H9 (cell line): ENCODE data around the gene KANK4. TPM values are rescaled to one million over a fixed set of nuclear protein-coding genes. Genes with fewer than 3 reads are reported as not detected.

Experiments used
- DNase-seq: peaks from one replicate; pipeline ENCODE4 v3.0.0-alpha.2; 2017
- H2AFZ ChIP-seq: one replicate; pipeline ENCODE4 v1.6.1; 2013; ENCODE audit warnings: mild to moderate bottlenecking, low read length, control low read depth, moderate library complexity
- H2AK5ac ChIP-seq: 2 replicates; pipeline ENCODE4 v1.6.1; 2013; ENCODE audit warnings: low read length, control low read depth, mixed read lengths; ENCODE audit not compliant: insufficient read length
- H2BK120ac ChIP-seq: one replicate; pipeline ENCODE4 v1.6.1; 2013; ENCODE audit warnings: low read depth, mild to moderate bottlenecking, low read length, control low read depth, inconsistent platforms; ENCODE audit not compliant: poor library complexity, severe bottlenecking
- H2BK12ac ChIP-seq: 2 replicates; pipeline ENCODE4 v1.6.1; 2013; ENCODE audit warnings: low read length, control low read depth, mixed read lengths, low read depth; ENCODE audit not compliant: insufficient read length
- H2BK15ac ChIP-seq: 2 replicates; pipeline ENCODE4 v1.6.1; 2013; ENCODE audit warnings: low read depth, low read length, control low read depth
- H2BK20ac ChIP-seq: one replicate; pipeline ENCODE4 v1.6.1; 2013; ENCODE audit warnings: low read depth, mild to moderate bottlenecking, low read length, control low read depth, inconsistent platforms; ENCODE audit not compliant: poor library complexity, severe bottlenecking
- H2BK5ac ChIP-seq: 2 replicates; pipeline ENCODE4 v1.6.1; 2013; ENCODE audit warnings: low read length, control low read depth, mixed read lengths; ENCODE audit not compliant: insufficient read length
- H3K14ac ChIP-seq: 2 replicates; pipeline ENCODE4 v1.6.1; 2013; ENCODE audit warnings: low read length, control low read depth; ENCODE audit not compliant: insufficient read depth
- H3K18ac ChIP-seq: 2 replicates; pipeline ENCODE4 v1.6.1; 2013; ENCODE audit warnings: low read depth, mild to moderate bottlenecking, mixed read lengths, low read length, control low read depth; ENCODE audit not compliant: insufficient read length
- H3K23ac ChIP-seq: 2 replicates; pipeline ENCODE4 v1.6.1; 2013; ENCODE audit warnings: low read length, control low read depth, mixed read lengths, low read depth; ENCODE audit not compliant: insufficient read length
- H3K23me2 ChIP-seq: 2 replicates; pipeline ENCODE4 v1.6.1; 2013; ENCODE audit warnings: low read depth, mild to moderate bottlenecking, mixed read lengths, low read length, control low read depth; ENCODE audit not compliant: insufficient read length, poor library complexity, severe bottlenecking
- H3K27ac ChIP-seq: 2 replicates; pipeline ENCODE4 v1.5.1; 2013; ENCODE audit warnings: low read length, control low read depth, mixed read lengths, low read depth; ENCODE audit not compliant: insufficient read length
- H3K27me3 ChIP-seq: 2 replicates; pipeline ENCODE4 v1.6.1; 2013; ENCODE audit warnings: low read length, control low read depth, inconsistent platforms; ENCODE audit not compliant: insufficient read depth
- H3K4ac ChIP-seq: 2 replicates; pipeline ENCODE4 v1.6.1; 2013; ENCODE audit warnings: low read depth, mild to moderate bottlenecking, control low read depth, inconsistent platforms, low read length, moderate library complexity
- H3K4me1 ChIP-seq: 2 replicates; pipeline ENCODE4 v1.6.1; 2013; ENCODE audit warnings: low read length, control low read depth, inconsistent platforms; ENCODE audit not compliant: insufficient read depth
- H3K4me2 ChIP-seq: 2 replicates; pipeline ENCODE4 v1.6.1; 2013; ENCODE audit warnings: low read length, control low read depth, mixed read lengths; ENCODE audit not compliant: insufficient read length, insufficient read depth
- H3K56ac ChIP-seq: 2 replicates; pipeline ENCODE4 v1.6.1; 2013; ENCODE audit warnings: low read depth, mild to moderate bottlenecking, mixed read lengths, low read length, control low read depth; ENCODE audit not compliant: insufficient read length
- H3K79me1 ChIP-seq: 2 replicates; pipeline ENCODE4 v1.6.1; 2013; ENCODE audit warnings: low read depth, mild to moderate bottlenecking, moderate library complexity, low read length, control low read depth, inconsistent platforms; ENCODE audit not compliant: insufficient read depth, poor library complexity, severe bottlenecking
- H3K79me2 ChIP-seq: 2 replicates; pipeline ENCODE4 v1.6.1; 2013; ENCODE audit warnings: low read length, control low read depth, inconsistent platforms; ENCODE audit not compliant: insufficient read depth
- H3K9ac ChIP-seq: 2 replicates; pipeline ENCODE4 v1.6.1; 2013; ENCODE audit warnings: low read length, control low read depth, mixed read lengths; ENCODE audit not compliant: insufficient read length; ENCODE audit errors: extremely low read depth
- H3K9me3 ChIP-seq: one replicate; pipeline ENCODE4 v1.6.1; 2013; ENCODE audit warnings: low read depth, low read length, inconsistent platforms; ENCODE audit not compliant: control insufficient read depth
- H3T11ph ChIP-seq: one replicate; pipeline ENCODE4 v1.6.1; 2013; ENCODE audit warnings: mild to moderate bottlenecking, low read length, control low read depth, inconsistent platforms
- H4K20me1 ChIP-seq: one replicate; pipeline ENCODE4 v1.6.1; 2013; ENCODE audit not compliant: control insufficient read depth, insufficient read length, insufficient read depth
- H4K5ac ChIP-seq: 2 replicates; pipeline ENCODE4 v1.6.1; 2013; ENCODE audit warnings: low read depth, mild to moderate bottlenecking, mixed read lengths, low read length, control low read depth; ENCODE audit not compliant: insufficient read length
- H4K8ac ChIP-seq: replicated peaks from 2 replicates; pipeline ENCODE4 v1.6.1; 2013; ENCODE audit warnings: low read length, control low read depth, mixed read lengths, low read depth; ENCODE audit not compliant: insufficient read length
- H4K91ac ChIP-seq: 2 replicates; pipeline ENCODE4 v1.6.1; 2013; ENCODE audit warnings: low read depth, mild to moderate bottlenecking, moderate library complexity, mixed read lengths, low read length, control low read depth; ENCODE audit not compliant: insufficient read length
- H3K27ac Mint-ChIP-seq, 3 experiments: 2 replicates in 2 of 3; 3 replicates in 1 of 3; pipeline ENCODE4 v1.8.0; 2020 to 2021; ENCODE audit warnings: mixed read lengths in 3 of 3, mild to moderate bottlenecking in 1 of 3, moderate library complexity in 1 of 3
- H3K27me3 Mint-ChIP-seq: 2 replicates; pipeline ENCODE4 v1.8.0; 2021; ENCODE audit warnings: low read depth, mild to moderate bottlenecking, moderate library complexity, mixed read lengths
- H3K36me3 Mint-ChIP-seq, 3 experiments: 2 replicates in 2 of 3; 3 replicates in 1 of 3; pipeline ENCODE4 v1.8.0; 2020 to 2021; ENCODE audit warnings: low read depth in 3 of 3, mixed read lengths in 3 of 3; ENCODE audit not compliant: insufficient read depth in 1 of 3
- H3K4me1 Mint-ChIP-seq, 2 experiments: 2 replicates each; pipeline ENCODE4 v1.8.0; 2020; ENCODE audit warnings: mixed read lengths in 2 of 2
- H3K4me3 Mint-ChIP-seq, 2 experiments: 2 replicates in 1 of 2; 3 replicates in 1 of 2; pipeline ENCODE4 v1.8.0; 2020 to 2021; ENCODE audit warnings: mild to moderate bottlenecking in 2 of 2, mixed read lengths in 2 of 2, moderate library complexity in 1 of 2
- H3K9me3 Mint-ChIP-seq, 2 experiments: 2 replicates in 1 of 2; 3 replicates in 1 of 2; pipeline ENCODE4 v1.8.0; 2020; ENCODE audit warnings: mild to moderate bottlenecking in 2 of 2, mixed read lengths in 2 of 2, moderate library complexity in 1 of 2
- CTCF ChIP-seq: fragments of 200-600 bp; sonication (generic); conservative IDR thresholded peaks from 3 replicates; pipeline ENCODE4 v1.8.0; 2021; ENCODE audit warnings: antibody characterized with exemption, mild to moderate bottlenecking
- WGBS: extraction: QIAGEN DNeasy Blood & Tissue Kit; methylation state at CpG from one replicate; pipeline ENCODE4 v1.1.7; 2013; ENCODE audit warnings: missing lambda C conversion rate, low lambda C conversion rate, mixed read lengths; ENCODE audit not compliant: insufficient read length; ENCODE audit errors: extremely low coverage; 5-methylcytosine and 5-hydroxymethylcytosine counted together
- total RNA-seq: library from RNA; stranded (reverse); gene quantifications from 2 replicates; pipeline ENCODE4 v1.2.1, GENCODE V29; 2021

The KANK4 gene
- total RNA-seq, 1 experiment from 2014 or later, result 0.15 TPM

DNA sequence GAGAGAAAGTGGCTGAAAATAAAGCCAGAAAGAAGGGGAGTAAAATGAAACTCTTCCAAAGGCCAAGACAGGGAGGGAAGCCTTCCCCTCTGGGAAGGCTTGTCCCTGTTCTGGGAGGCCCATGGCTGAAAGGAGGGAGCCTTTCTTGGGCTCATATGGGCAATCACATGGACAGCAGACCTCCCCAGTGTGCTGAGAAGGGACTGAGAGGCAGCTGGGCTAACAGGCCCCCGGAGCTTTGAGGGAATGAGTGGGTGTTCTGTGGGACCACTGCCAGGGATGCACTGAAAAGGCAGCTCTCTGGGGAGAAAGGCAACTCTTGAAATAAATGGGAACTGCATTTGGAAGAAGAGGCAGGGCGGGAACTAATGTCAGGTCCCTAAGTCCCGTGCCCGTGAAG, 39.1 kb downstream of the KANK4 start:
- Histone ChIP-seq H2BK12ac (no peak overlapping the region), H3K56ac (no peak overlapping the region), H3K27ac (no peak overlapping the region), H2BK15ac (no peak overlapping the region), H3K79me2 (no peaks in the 10 kb centered on the region), H3K23ac (no peak overlapping the region), H3K4me1 (peaks cover 2% of the 10 kb centered on the region; the same call in 1 of the 2 replicates), H2BK20ac (no peak overlapping the region), H2BK120ac (no peak overlapping the region), H3K9me3 (no peaks in the 10 kb centered on the region), H3K27me3 (peaks cover 6% of the 10 kb centered on the region; the same call in 1 of the 2 replicates), H3K18ac (no peak overlapping the region), H3K4ac (no peak overlapping the region), H3K14ac (no peak overlapping the region), H3K79me1 (no peaks in the 10 kb centered on the region), H3K9ac (no peak overlapping the region), H2AFZ (no peak overlapping the region), H4K20me1 (no peaks in the 10 kb centered on the region), H4K5ac (no peak overlapping the region), H3K23me2 (no peaks in the 10 kb centered on the region), H4K8ac (no peak overlapping the region), H3T11ph (no peak overlapping the region), H3K4me2 (no peak overlapping the region), H2AK5ac (no peak overlapping the region), H2BK5ac (no peak overlapping the region), H4K91ac (no peak overlapping the region)
- H3K27me3 Mint-ChIP-seq, result peaks cover 57% of the 10 kb centered on the region
- H3K27ac Mint-ChIP-seq, result no peak overlapping the region
- H3K36me3 Mint-ChIP-seq, result 0 out of 7 replicates have a peak, but pooled peaks cover 0 to 1% (median 0%) of the 10 kb centered on the region in 3 experiments
- H3K4me1 Mint-ChIP-seq, result peaks cover 26 to 43% of the 10 kb centered on the region in 2 experiments
- WGBS, result no CpG with 5 or more reads among the region's 4 CpGs
- DNase-seq, result no peak
- H3K9me3 Mint-ChIP-seq, result peaks cover 6% of the 10 kb centered on the region in 2 experiments
- no peak for TF ChIP-seq CTCF
- no peak overlapping the region for H3K4me3 Mint-ChIP-seq
